GM18909 (cell line): ENCODE measurements around the gene PKP3.
"Not testable (repeated sequence)": the region's sequence is repeated elsewhere in the genome, so short reads cannot be mapped to it uniquely, and the experiment has no call there.

Experiments used
- ATAC-seq: cut with Tn5 transposase; IDR thresholded peaks from one replicate; pipeline ENCODE4 v1.9.1; 2021; ENCODE audit warnings: mild to moderate bottlenecking; ENCODE audit not compliant: unreplicated experiment, poor library complexity

The PKP3 gene

GRCh38 chr11:394034-394857, at the start of gene PKP3:
Gene PKP3, plus strand, starts transcription at chr11:394209. Its CDS starts 84 bp downstream, at chr11:394293.
- no peak for ATAC-seq

- no peak for ATAC-seq
Observed at GRCh38 chr11:344836-345578, 49.0 kb upstream of the PKP3 start.

- no peak for ATAC-seq
Observed at GRCh38 chr11:346529-346928, 47.5 kb upstream of the PKP3 start.

- not testable (repeated sequence) for ATAC-seq
Observed at GRCh38 chr11:349270-349954, 44.6 kb upstream of the PKP3 start.

- peak; percentile 15 for ATAC-seq
Observed at GRCh38 chr11:350033-350722, 43.8 kb upstream of the PKP3 start.

- ATAC-seq: peak; percentile 37
Observed at GRCh38 chr11:350723-351255, 43.2 kb upstream of the PKP3 start.

GRCh38 chr11:351411-351810, 42.6 kb upstream of the PKP3 start:
- no peak for ATAC-seq

GRCh38 chr11:352456-353031, 41.5 kb upstream of the PKP3 start:
- ATAC-seq: no peak

- ATAC-seq: no peak
Observed at GRCh38 chr11:353179-353873, 40.7 kb upstream of the PKP3 start.

- peak; percentile 53 for ATAC-seq
Observed at GRCh38 chr11:355581-356458, 38.2 kb upstream of the PKP3 start.

GRCh38 chr11:356610-357009, 37.4 kb upstream of the PKP3 start:
- no peak for ATAC-seq

GRCh38 chr11:357582-357981, 36.4 kb upstream of the PKP3 start:
- no peak for ATAC-seq

- no peak for ATAC-seq
Observed at GRCh38 chr11:358129-358800, 35.7 kb upstream of the PKP3 start.

- no peak for ATAC-seq
Observed at GRCh38 chr11:359181-359714, 34.8 kb upstream of the PKP3 start.

GRCh38 chr11:360326-361280, 33.4 kb upstream of the PKP3 start:
- no peak for ATAC-seq

- no peak for ATAC-seq
Observed at GRCh38 chr11:362642-363442, 31.2 kb upstream of the PKP3 start.
